Loucy (cell line): ENCODE results near the gene CRELD2.
A peak's percentile ranks its signal among the peaks of the same experiment; 100 is the strongest.

Source experiments
- H2AFZ ChIP-seq: fragments of 200-600 bp; sonication (generic); 2 replicates; pipeline ENCODE4 v1.6.0; 2016; ENCODE audit warnings: antibody characterized with exemption, mild to moderate bottlenecking, low read length, moderate library complexity
- H3F3A ChIP-seq: fragments of 200-600 bp; 2 replicates; pipeline ENCODE4 v1.6.0; 2016; ENCODE audit warnings: antibody characterized with exemption, low read depth, mild to moderate bottlenecking
- H3K27me3 ChIP-seq: fragments of 200-600 bp; sonication (generic); 2 replicates; pipeline ENCODE4 v1.6.1; 2014; ENCODE audit warnings: low read length, mild to moderate bottlenecking; ENCODE audit not compliant: insufficient read depth, poor library complexity, severe bottlenecking
- H3K36me3 ChIP-seq: fragments of 200-600 bp; sonication (generic); 2 replicates; pipeline ENCODE4 v1.6.1; 2016; ENCODE audit warnings: low read length; ENCODE audit not compliant: insufficient read depth
- H3K4me1 ChIP-seq: fragments of 200-600 bp; sonication (generic); 2 replicates; pipeline ENCODE4 v1.5.1; 2014; ENCODE audit warnings: low read length, mild to moderate bottlenecking; ENCODE audit not compliant: insufficient read depth, poor library complexity, severe bottlenecking
- H3K4me2 ChIP-seq: fragments of 200-600 bp; sonication (generic); 2 replicates; pipeline ENCODE4 v1.6.0; 2014; ENCODE audit warnings: antibody characterized with exemption, low read length, low read depth, mild to moderate bottlenecking; ENCODE audit not compliant: poor library complexity, severe bottlenecking
- H3K4me3 ChIP-seq: fragments of 200-600 bp; sonication (generic); 2 replicates; pipeline ENCODE4 v1.5.1; 2014; ENCODE audit warnings: low read length, mild to moderate bottlenecking, mixed read lengths; ENCODE audit not compliant: poor library complexity, severe bottlenecking
- H3K79me2 ChIP-seq: fragments of 200-600 bp; sonication (generic); 2 replicates; pipeline ENCODE4 v1.6.1; 2014; ENCODE audit warnings: low read length; ENCODE audit not compliant: insufficient read depth
- H3K9ac ChIP-seq: fragments of 200-600 bp; sonication (generic); 2 replicates; pipeline ENCODE4 v1.6.0; 2014; ENCODE audit warnings: mild to moderate bottlenecking, low read depth, low read length, moderate library complexity; ENCODE audit not compliant: poor library complexity, severe bottlenecking
- H3K9me2 ChIP-seq: fragments of 200-600 bp; sonication (generic); replicated peaks from 2 replicates; pipeline ENCODE4 v1.6.1; 2016; ENCODE audit warnings: low read depth, low read length, mixed read lengths
- H3K9me3 ChIP-seq: fragments of 200-600 bp; sonication (generic); 2 replicates; pipeline ENCODE4 v1.6.1; 2014; ENCODE audit warnings: mild to moderate bottlenecking, antibody characterized with exemption, low read length, low read depth; ENCODE audit not compliant: insufficient read depth
- H4K20me1 ChIP-seq: fragments of 200-600 bp; sonication (generic); 2 replicates; pipeline ENCODE4 v1.6.0; 2014; ENCODE audit warnings: antibody characterized with exemption, low read length, mild to moderate bottlenecking; ENCODE audit not compliant: insufficient read depth, poor library complexity, severe bottlenecking
- CTCF ChIP-seq: fragments of 200-600 bp; sonication (generic); conservative IDR thresholded peaks from 2 replicates; pipeline ENCODE4 v1.5.1; 2014; ENCODE audit warnings: mild to moderate bottlenecking, antibody characterized with exemption, low read length
- EZH2phosphoT487 ChIP-seq: fragments of 200-600 bp; IDR thresholded peaks from 2 replicates; pipeline ENCODE4 v1.6.1; 2018; ENCODE audit warnings: antibody characterized with exemption, mild to moderate bottlenecking, moderate library complexity, borderline replicate concordance

Gene CRELD2

GRCh38 chr22:49929994-49930575 is 11.7 kb downstream of the CRELD2 start:
- TF ChIP-seq CTCF (no peak), EZH2phosphoT487 (no peak)
- Histone ChIP-seq H3K4me2 (peak overlapping the region; percentile 41), H3K9me2 (no peaks in the 10 kb centered on the region), H2AFZ (peak overlapping the region; percentile 68; the same call in 1 of the 2 replicates), H3K4me3 (no peak overlapping the region), H3K9ac (no peak overlapping the region), H3K36me3 (no peaks in the 10 kb centered on the region), H4K20me1 (no peaks in the 10 kb centered on the region), H3K27me3 (no peaks in the 10 kb centered on the region), H3K4me1 (peaks cover 45% of the 10 kb centered on the region), H3K9me3 (no peaks in the 10 kb centered on the region), H3K79me2 (no peaks in the 10 kb centered on the region), H3F3A (peaks cover 10% of the 10 kb centered on the region; the same call in 1 of the 2 replicates)

- H3K9me3 ChIP-seq: no peaks in the 10 kb centered on the region
- H3F3A ChIP-seq: peaks cover 10% of the 10 kb centered on the region; the same call in 1 of the 2 replicates
- peak overlapping the region; percentile 64 for H3K4me2 ChIP-seq
- TF ChIP-seq CTCF: peak; percentile 85
- TF ChIP-seq EZH2phosphoT487: no peak
- H3K4me3 ChIP-seq: peak overlapping the region; percentile 1
- H3K9ac ChIP-seq: peak overlapping the region; percentile 43
- no peaks in the 10 kb centered on the region for H4K20me1 ChIP-seq
- no peaks in the 10 kb centered on the region for H3K79me2 ChIP-seq
- peaks cover 40% of the 10 kb centered on the region for H3K4me1 ChIP-seq
- H3K36me3 ChIP-seq: no peaks in the 10 kb centered on the region
- H2AFZ ChIP-seq: no peak overlapping the region
- no peaks in the 10 kb centered on the region for H3K9me2 ChIP-seq
- H3K27me3 ChIP-seq: no peaks in the 10 kb centered on the region
These were observed 12.4 kb downstream of the CRELD2 start for GRCh38 chr22:49930596-49931412.

- H3K4me3 ChIP-seq: no peak overlapping the region
- no peak overlapping the region for H2AFZ ChIP-seq
- H3F3A ChIP-seq: peaks cover 10% of the 10 kb centered on the region; the same call in 1 of the 2 replicates
- peak overlapping the region; percentile 61 for H3K4me2 ChIP-seq
- no peaks in the 10 kb centered on the region for H3K9me3 ChIP-seq
- H3K9me2 ChIP-seq: no peaks in the 10 kb centered on the region
- H3K27me3 ChIP-seq: no peaks in the 10 kb centered on the region
- no peaks in the 10 kb centered on the region for H4K20me1 ChIP-seq
- peaks cover 50% of the 10 kb centered on the region for H3K4me1 ChIP-seq
- H3K9ac ChIP-seq: peak overlapping the region; percentile 65
- TF ChIP-seq EZH2phosphoT487 (no peak), CTCF (no peak)
- no peaks in the 10 kb centered on the region for H3K36me3 ChIP-seq
- H3K79me2 ChIP-seq: no peaks in the 10 kb centered on the region
These were observed 15.1 kb downstream of the CRELD2 start for GRCh38 chr22:49933236-49934159.
